NCI-H1417 treated with DMSO at 0.1 percent for 48 hours (cell line): Measurements from ENCODE around the gene ZHX3.

Source experiments
- DNase-seq: peaks from one replicate; lab custom pipeline; 2025; lab: John Stamatoyannopoulos, UW

The ZHX3 gene

DNA sequence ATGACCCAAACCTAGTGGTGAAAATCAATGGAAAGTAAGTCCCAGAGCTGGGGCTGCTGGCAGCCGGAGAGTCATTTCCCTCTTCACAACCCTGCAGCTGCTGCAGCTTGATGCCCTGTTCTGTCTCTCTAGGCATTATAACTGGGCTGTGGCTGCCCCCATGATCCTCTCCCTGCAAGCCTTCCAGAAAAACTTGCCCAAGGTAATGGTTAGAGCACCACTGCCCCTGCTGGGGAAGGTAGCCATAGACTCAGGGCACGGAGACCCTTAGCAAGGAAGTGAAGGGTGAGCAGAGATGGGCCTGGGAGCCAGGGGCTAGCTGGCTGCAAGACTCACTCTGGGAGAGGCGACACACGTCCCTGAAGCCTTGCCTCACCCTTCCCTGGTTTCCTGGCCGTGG is 35.1 kb upstream of the ZHX3 start:
- DNase-seq, result no peak

DNA sequence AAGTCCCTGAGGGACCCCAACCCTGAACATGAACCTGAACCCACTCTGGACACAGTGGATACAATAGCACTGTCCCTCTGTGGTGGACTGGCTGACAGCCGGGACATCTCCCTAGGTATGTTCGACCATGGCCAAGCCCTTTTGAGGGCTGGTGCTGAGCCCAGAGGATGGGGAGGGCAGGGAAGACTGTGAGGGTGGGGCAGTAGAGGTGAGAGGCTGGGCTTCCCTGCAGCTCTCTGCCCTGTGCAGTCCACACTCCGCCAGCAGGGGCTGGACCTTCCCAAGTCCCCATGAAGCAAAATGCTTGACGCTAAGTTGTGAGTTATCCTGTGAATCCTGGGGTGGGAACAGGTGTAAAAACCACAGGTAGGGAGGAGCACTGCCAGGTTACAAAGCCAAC is 34.6 kb upstream of the ZHX3 start:
- DNase-seq, result no peak

DNA sequence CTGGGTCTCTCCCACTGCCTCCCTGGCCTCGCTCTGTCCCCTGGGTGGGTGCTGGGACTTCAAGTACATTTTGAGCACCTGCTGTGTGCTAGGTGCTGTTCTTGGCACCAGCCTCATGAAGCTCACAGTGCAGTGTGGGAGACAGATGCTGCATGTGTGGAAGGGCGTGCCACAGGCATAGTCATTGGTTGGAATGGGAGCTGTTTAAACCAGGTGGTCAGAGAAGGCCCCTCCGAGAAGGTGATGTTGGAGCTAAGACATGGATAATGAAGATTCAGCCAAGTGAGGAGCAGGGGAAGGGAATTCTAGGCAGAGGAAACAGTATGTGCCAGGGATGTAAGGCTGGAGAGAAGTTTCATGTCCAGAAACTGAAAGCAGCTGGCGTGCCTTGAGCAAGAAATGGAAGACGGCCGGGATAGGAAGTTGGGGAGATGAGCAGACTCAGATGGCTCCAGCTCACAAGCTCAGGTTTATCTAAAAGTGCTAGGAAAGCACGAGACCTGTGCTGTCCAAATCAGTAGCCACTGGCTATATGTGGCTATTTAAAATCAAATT is 33.0 kb upstream of the ZHX3 start:
- DNase-seq, result no peak

- no peak for DNase-seq
Measured at GRCh38 chr20:41349943-41350342, 32.4 kb upstream of the ZHX3 start.

DNA sequence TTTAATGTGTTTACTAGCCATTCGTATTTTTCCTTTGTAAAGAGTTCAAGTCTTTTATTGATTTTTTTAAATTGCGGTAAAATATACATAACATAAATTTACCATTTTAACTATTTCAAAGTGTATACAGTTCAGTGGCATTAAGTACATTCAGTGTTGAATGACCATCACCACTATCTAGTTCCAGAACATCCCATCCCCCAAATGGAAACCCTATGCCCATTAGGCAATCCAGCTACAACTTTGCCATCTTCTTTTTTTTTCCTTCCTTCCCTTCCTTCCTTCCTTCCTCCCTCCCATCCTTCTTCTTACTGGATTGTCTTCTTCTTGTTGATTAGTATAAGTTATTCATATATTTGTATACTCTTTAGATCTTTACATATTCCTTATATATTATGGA is 31.7 kb upstream of the ZHX3 start:
- DNase-seq, result no peak

GRCh38 chr20:41348430-41349172 is 31.1 kb upstream of the ZHX3 start:
- no peak for DNase-seq

DNA sequence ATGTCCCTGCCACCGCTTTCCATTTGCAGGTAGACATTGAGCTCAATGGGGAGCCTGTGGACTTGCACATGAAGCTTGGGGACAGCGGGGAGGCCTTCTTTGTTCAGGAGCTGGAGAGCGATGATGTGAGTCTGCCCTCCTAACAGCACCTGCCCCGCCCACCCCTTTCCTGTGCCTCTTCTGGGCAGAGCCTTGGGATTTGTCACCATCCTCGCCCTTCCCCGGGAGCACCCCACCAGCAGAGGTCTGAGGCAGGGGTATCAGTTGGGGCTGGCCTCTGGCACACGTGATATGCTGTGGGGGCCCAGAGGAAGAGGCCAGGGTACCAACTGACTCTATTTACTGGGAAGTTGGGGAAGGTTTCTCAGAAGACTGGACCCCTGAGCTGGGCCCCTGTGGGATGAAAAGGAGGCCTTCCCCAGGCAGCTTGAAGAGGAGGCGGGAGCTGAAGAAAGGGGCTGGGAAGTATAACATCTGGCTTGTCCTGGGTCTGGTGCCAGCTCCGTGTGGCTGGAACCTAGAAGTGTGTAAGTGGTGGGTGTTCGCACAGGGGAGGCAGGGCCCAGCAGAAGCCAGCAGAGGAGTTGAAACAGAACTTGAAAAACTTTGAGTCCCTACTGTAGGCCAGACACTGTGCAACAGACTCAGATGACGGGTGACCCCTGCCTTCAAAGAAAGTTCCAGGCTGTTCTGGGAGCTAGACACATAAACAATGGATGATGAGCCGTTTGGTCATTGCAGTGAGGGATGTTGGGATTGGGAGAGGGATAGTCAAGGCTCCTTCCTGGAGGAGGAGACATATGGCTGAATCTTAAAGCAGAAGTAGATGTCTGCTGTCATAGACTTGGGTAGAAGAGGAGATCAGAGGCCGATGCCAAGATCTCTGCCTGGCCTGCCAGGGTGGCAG is 30.2 kb upstream of the ZHX3 start:
- DNase-seq, result no peak

DNA sequence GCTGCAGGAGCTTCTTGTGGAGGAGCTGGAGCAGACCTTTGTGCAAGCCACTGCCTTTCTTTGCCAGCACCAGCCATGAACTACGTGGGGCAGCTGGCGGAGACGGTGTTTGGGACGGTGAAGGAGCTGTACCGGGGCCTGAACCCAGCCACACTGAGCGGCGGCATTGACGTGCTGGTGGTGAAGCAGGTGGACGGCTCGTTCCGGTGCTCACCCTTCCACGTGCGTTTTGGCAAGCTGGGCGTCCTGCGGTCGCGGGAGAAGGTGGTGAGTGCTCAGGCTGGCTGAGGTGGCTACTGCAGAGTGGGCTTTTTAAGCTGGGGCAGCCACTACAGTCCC is 28.2 kb upstream of the ZHX3 start:
- no peak for DNase-seq

- no peak for DNase-seq
Measured at GRCh38 chr20:41344938-41345728, 27.6 kb upstream of the ZHX3 start.

- no peak for DNase-seq
Measured at GRCh38 chr20:41344477-41344876, 26.9 kb upstream of the ZHX3 start.

- no peak for DNase-seq
Measured at GRCh38 chr20:41342474-41343464, 25.2 kb upstream of the ZHX3 start.

GRCh38 chr20:41340327-41341055 is 23.0 kb upstream of the ZHX3 start, which contains the start of gene LPIN3:
Gene LPIN3, plus strand, starts transcription at chr20:41340821. Its CDS starts 4,983 bp downstream, at chr20:41345804.
- DNase-seq, result peak; percentile 53

DNA sequence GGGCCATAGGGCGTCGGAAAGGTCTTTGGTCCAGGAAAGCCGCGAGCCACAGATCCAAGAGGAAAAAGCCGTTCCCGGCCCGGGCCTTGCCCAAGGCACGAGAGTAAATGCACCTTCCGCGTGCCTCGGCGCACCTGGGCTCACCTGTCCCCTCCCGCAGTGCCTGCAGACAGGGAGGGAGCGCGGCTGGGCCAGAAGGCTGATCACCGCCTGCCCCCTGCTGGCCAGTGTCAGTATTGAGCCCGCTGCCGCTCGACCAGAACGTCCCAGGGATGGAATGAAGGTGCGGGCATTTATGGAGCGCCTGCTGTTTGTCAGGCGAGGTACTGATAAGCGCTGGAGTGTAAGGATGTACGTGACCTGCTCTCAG is 22.4 kb upstream of the ZHX3 start:
- peak; percentile 42 for DNase-seq

GRCh38 chr20:41336711-41337492 is 19.4 kb upstream of the ZHX3 start:
- no peak for DNase-seq

GRCh38 chr20:41335591-41335990 is 18.1 kb upstream of the ZHX3 start:
- DNase-seq, result no peak

- no peak for DNase-seq
Measured at GRCh38 chr20:41334443-41335421, 17.2 kb upstream of the ZHX3 start.

DNA sequence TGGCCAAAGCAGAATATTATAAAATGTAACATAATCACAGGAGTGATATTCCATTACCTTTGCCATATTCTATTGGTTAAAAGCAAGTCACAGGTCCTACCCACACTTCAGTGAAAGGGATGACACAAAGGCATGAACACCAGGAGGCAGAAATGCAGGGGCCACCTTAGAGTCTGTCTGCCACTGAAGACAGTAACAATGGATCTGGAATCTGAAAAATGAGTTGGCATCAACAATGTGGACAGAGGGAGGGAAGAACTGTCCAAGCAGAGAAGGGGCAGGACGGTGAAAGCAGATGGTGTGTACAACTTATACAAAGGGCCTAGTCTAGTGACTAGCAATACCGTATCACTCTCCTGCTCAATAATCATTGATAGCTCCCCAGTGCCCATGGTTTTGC is 16.5 kb upstream of the ZHX3 start:
- DNase-seq, result no peak

- DNase-seq, result no peak
Measured at GRCh38 chr20:41331731-41332130, 14.2 kb upstream of the ZHX3 start.
